HG03108 (cell line): ENCODE results near the gene DAAM1.

ENCODE experiments used
- ATAC-seq: cut with Tn5 transposase; IDR thresholded peaks from one replicate; pipeline ENCODE4 v1.9.1; 2021; ENCODE audit warnings: moderate library complexity; ENCODE audit not compliant: unreplicated experiment

Gene DAAM1

GRCh38 chr14:59188461-59189090 is at the start of gene DAAM1:
Gene DAAM1 (plus strand): TSS chr14:59188667. CDS start chr14:59263478, 74,811 bp downstream.
- peak; percentile 84 for ATAC-seq

- no peak for ATAC-seq
These were observed 49.1 kb upstream of the DAAM1 start for GRCh38 chr14:59139324-59139723.

GRCh38 chr14:59140106-59140843 is 48.2 kb upstream of the DAAM1 start:
- ATAC-seq = no peak

- no peak for ATAC-seq
These were observed 42.0 kb upstream of the DAAM1 start for GRCh38 chr14:59146484-59146883.

- no peak for ATAC-seq
These were observed 41.5 kb upstream of the DAAM1 start for GRCh38 chr14:59147007-59147406.

- ATAC-seq = no peak
These were observed 40.0 kb upstream of the DAAM1 start for GRCh38 chr14:59148334-59148900.

- ATAC-seq = peak; percentile 71
These were observed 37.5 kb upstream of the DAAM1 start for GRCh38 chr14:59150990-59151389.

GRCh38 chr14:59154373-59154772 is 34.1 kb upstream of the DAAM1 start:
- no peak for ATAC-seq

- ATAC-seq = no peak
These were observed 32.6 kb upstream of the DAAM1 start for GRCh38 chr14:59155886-59156285.

GRCh38 chr14:59159169-59159568 is 29.3 kb upstream of the DAAM1 start:
- ATAC-seq = no peak

GRCh38 chr14:59160506-59160905 is 28.0 kb upstream of the DAAM1 start:
- no peak for ATAC-seq

GRCh38 chr14:59161561-59162175 is 26.8 kb upstream of the DAAM1 start:
- no peak for ATAC-seq

GRCh38 chr14:59166258-59166657 is 22.2 kb upstream of the DAAM1 start:
- no peak for ATAC-seq

GRCh38 chr14:59175404-59175803 is 13.1 kb upstream of the DAAM1 start:
- ATAC-seq = peak; percentile 94

GRCh38 chr14:59176765-59177164 is 11.7 kb upstream of the DAAM1 start:
- no peak for ATAC-seq

GRCh38 chr14:59177262-59177661 is 11.2 kb upstream of the DAAM1 start:
- no peak for ATAC-seq

- no peak for ATAC-seq
These were observed 6.7 kb upstream of the DAAM1 start for GRCh38 chr14:59181791-59182190.

- ATAC-seq = no peak
These were observed 5.8 kb upstream of the DAAM1 start for GRCh38 chr14:59182641-59183040.

- no peak for ATAC-seq
These were observed 5.3 kb upstream of the DAAM1 start for GRCh38 chr14:59183150-59183549.

- no peak for ATAC-seq
These were observed 4.1 kb upstream of the DAAM1 start for GRCh38 chr14:59184396-59184795.

GRCh38 chr14:59185676-59186075 is 2.8 kb upstream of the DAAM1 start:
- no peak for ATAC-seq

- no peak for ATAC-seq
These were observed 2.2 kb upstream of the DAAM1 start for GRCh38 chr14:59186306-59186705.
